Mucosa of stomach (tissue), 1 donor: ENCODE measurements around the gene SORCS2.

Source experiments
- H3K27me3 ChIP-seq: one replicate; pipeline ENCODE4 v1.7.0; 2013; ENCODE audit warnings: mild to moderate bottlenecking, low read length; ENCODE audit not compliant: control insufficient read depth, insufficient read depth
- H3K36me3 ChIP-seq: one replicate; pipeline ENCODE4 v1.7.0; 2013; ENCODE audit warnings: low read length; ENCODE audit not compliant: control insufficient read depth, insufficient read depth
- H3K4me1 ChIP-seq: one replicate; pipeline ENCODE4 v1.7.0; 2013; ENCODE audit warnings: mild to moderate bottlenecking, low read length; ENCODE audit not compliant: control insufficient read depth, insufficient read depth
- H3K4me3 ChIP-seq: one replicate; pipeline ENCODE4 v1.7.0; 2013; ENCODE audit warnings: low read length
- H3K9ac ChIP-seq: one replicate; pipeline ENCODE4 v1.7.0; 2013; ENCODE audit warnings: mild to moderate bottlenecking, low read length, moderate library complexity
- H3K9me3 ChIP-seq: one replicate; pipeline ENCODE4 v1.7.0; 2013; ENCODE audit warnings: mild to moderate bottlenecking, low read length, moderate library complexity; ENCODE audit not compliant: control insufficient read depth
- donor health status: Pancreatic carcinoma.

SORCS2 gene

GRCh38 chr4:7736436-7737267 lies 544.3 kb downstream of the SORCS2 start:
- Histone ChIP-seq H3K27me3 (peaks cover 4% of the 10 kb centered on the region), H3K9ac (no peak overlapping the region), H3K36me3 (no peaks in the 10 kb centered on the region), H3K4me1 (no peaks in the 10 kb centered on the region), H3K4me3 (no peak overlapping the region), H3K9me3 (no peaks in the 10 kb centered on the region)

DNA sequence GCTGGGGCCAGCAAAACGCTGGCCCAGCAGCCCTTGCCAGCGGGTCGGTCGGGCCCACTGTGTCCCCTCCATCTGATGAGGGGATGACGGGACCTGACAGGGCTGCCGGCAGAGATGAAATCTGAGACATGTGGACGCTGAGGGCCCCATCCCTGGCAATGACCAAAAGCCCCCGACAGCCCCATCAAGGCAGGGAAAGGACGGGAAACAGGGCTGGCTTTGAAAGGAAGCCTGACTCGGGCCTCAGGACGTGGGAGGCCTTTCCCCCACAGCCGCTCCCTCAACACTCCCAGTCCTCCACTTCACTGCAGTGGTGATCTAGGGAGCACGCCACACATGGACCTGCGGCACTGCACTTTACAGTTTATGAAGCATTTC lies 544.9 kb downstream of the SORCS2 start:
- peaks cover 4% of the 10 kb centered on the region for H3K27me3 ChIP-seq
- no peak overlapping the region for H3K9ac ChIP-seq
- H3K36me3 ChIP-seq = no peaks in the 10 kb centered on the region
- no peak overlapping the region for H3K4me3 ChIP-seq
- H3K4me1 ChIP-seq = no peaks in the 10 kb centered on the region
- H3K9me3 ChIP-seq = no peaks in the 10 kb centered on the region

DNA sequence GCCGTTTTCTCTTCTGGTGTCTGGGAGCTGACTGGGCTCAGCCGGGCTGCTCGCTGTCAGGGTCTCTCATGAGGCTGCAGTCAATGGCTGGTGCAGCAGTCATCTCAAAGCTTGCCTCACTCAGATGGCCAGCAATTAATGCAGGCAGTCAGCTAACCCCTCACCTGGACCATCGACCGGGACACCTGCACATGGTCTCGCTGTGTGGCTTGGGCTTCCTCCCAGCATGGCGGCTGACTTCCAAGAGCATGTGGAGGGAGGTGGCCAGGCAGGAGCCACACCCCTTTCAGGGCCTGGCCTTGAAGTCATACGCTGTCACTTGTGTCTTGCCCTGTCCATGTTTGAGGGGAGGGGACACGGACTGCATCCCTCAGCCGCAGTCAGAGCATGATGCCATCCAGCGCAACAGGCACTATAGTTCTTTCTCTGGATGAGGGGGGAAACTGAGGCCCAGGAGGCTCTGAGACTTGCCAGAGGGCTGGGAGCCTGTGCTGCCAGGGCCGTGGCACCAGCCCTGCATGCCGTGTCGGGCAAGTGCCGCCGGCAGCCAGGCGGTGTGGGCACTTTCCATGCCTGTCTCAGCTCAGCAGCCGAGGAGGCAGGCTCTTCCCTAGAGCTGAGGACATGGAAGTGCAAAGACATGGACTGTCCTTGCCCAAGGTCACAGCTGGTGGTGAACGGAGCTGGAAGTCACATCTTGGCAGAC lies 545.6 kb downstream of the SORCS2 start:
- Histone ChIP-seq H3K9ac (no peak overlapping the region), H3K36me3 (no peaks in the 10 kb centered on the region), H3K4me3 (no peak overlapping the region), H3K9me3 (no peaks in the 10 kb centered on the region), H3K27me3 (peaks cover 4% of the 10 kb centered on the region), H3K4me1 (no peaks in the 10 kb centered on the region)

- H3K9ac ChIP-seq = no peak overlapping the region
- H3K4me1 ChIP-seq = no peaks in the 10 kb centered on the region
- no peak overlapping the region for H3K4me3 ChIP-seq
- H3K36me3 ChIP-seq = no peaks in the 10 kb centered on the region
- peaks cover 4% of the 10 kb centered on the region for H3K27me3 ChIP-seq
- H3K9me3 ChIP-seq = no peaks in the 10 kb centered on the region
Measured at GRCh38 chr4:7738458-7739076, 546.2 kb downstream of the SORCS2 start.

DNA sequence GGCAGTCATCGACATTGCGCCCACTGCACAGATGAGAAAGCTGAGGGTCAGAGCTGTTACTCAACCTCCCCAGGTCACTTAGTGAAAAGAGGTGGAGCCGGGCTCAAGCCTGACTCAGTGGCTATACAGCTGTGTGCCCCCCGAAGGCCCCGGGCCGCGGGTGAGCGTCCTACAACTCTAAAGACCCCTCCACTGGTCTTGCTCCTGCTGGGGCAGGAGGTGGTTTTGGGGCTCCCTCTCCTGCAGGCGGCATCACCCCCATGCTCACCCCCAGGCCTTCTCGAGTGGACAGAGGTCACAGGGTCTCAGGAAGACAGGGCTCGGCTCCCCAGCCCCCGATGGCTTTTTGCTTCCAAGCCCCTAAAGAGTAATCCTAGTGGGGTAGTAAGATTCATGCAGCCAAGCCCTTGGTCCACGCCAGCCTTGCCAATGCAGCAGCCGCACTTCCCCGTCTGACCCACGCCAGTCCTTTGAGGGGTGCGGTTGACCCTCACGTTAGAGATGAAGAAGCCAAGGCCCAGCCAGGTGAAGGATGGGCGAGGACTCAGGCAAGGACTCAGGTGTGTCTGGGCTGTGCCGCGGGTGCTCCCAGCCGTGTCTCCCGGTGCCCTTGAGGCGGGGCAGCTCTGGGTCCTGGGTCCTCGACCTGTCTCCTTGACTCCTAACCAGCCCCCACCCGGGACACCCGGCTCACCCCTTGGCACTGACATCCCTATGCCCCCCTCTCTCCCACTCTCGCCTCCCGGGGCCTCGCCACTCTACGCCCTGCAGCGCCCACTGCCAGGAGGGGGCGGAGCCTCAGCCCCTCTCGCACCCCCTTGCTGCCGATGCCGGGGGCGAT lies 547.0 kb downstream of the SORCS2 start:
- Histone ChIP-seq H3K9ac (no peak overlapping the region), H3K4me1 (no peaks in the 10 kb centered on the region), H3K9me3 (no peaks in the 10 kb centered on the region), H3K36me3 (no peaks in the 10 kb centered on the region), H3K4me3 (no peak overlapping the region), H3K27me3 (peaks cover 4% of the 10 kb centered on the region)

- no peak overlapping the region for H3K9ac ChIP-seq
- no peak overlapping the region for H3K4me3 ChIP-seq
- H3K27me3 ChIP-seq = no peaks in the 10 kb centered on the region
- H3K4me1 ChIP-seq = no peaks in the 10 kb centered on the region
- H3K36me3 ChIP-seq = no peaks in the 10 kb centered on the region
- no peaks in the 10 kb centered on the region for H3K9me3 ChIP-seq
Measured at GRCh38 chr4:7739918-7740865, 547.9 kb downstream of the SORCS2 start.

DNA sequence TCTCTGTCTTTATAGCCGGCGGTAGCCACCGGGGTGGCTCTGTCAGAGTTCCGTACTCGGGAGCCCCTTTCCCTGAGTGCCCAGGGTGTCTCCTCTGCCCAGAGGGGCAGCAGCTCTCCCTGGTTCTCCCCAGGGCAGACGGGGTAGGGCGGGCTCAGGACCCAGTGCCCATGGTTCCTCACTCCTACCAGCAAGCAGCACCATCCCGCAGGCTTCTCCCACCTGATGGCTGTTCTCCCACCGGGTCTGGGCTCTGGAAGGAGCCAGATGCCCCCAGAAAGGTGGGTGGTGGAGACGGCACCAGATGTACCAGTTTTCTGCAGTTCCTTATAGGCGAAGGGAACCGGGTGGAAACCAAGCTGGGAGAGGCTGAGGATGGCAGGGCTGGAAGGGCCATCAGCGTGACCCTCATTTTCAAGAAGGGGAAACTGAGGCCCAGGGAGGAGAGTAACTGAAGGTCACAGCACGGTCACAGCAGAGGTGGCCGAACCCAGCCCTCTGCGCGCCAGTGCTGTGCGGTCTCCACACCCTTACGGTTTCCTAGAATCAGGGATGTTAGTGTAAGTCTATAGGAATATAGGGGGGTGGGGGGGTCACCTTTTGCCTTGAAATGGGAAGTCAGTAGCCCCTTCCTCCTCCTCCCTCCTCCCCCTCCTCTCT lies 548.7 kb downstream of the SORCS2 start:
- H3K4me1 ChIP-seq = no peaks in the 10 kb centered on the region
- H3K27me3 ChIP-seq = no peaks in the 10 kb centered on the region
- H3K9ac ChIP-seq = no peak overlapping the region
- H3K36me3 ChIP-seq = no peaks in the 10 kb centered on the region
- H3K9me3 ChIP-seq = no peaks in the 10 kb centered on the region
- H3K4me3 ChIP-seq = no peak overlapping the region

GRCh38 chr4:7741946-7742806 lies 549.8 kb downstream of the SORCS2 start:
- H3K36me3 ChIP-seq = no peaks in the 10 kb centered on the region
- H3K9ac ChIP-seq = no peak overlapping the region
- no peaks in the 10 kb centered on the region for H3K27me3 ChIP-seq
- no peaks in the 10 kb centered on the region for H3K9me3 ChIP-seq
- H3K4me3 ChIP-seq = no peak overlapping the region
- no peaks in the 10 kb centered on the region for H3K4me1 ChIP-seq

GRCh38 chr4:7742807-7743280 lies 550.5 kb downstream of the SORCS2 start:
- no peaks in the 10 kb centered on the region for H3K27me3 ChIP-seq
- no peak overlapping the region for H3K9ac ChIP-seq
- no peaks in the 10 kb centered on the region for H3K36me3 ChIP-seq
- no peaks in the 10 kb centered on the region for H3K4me1 ChIP-seq
- H3K4me3 ChIP-seq = no peak overlapping the region
- no peaks in the 10 kb centered on the region for H3K9me3 ChIP-seq

DNA sequence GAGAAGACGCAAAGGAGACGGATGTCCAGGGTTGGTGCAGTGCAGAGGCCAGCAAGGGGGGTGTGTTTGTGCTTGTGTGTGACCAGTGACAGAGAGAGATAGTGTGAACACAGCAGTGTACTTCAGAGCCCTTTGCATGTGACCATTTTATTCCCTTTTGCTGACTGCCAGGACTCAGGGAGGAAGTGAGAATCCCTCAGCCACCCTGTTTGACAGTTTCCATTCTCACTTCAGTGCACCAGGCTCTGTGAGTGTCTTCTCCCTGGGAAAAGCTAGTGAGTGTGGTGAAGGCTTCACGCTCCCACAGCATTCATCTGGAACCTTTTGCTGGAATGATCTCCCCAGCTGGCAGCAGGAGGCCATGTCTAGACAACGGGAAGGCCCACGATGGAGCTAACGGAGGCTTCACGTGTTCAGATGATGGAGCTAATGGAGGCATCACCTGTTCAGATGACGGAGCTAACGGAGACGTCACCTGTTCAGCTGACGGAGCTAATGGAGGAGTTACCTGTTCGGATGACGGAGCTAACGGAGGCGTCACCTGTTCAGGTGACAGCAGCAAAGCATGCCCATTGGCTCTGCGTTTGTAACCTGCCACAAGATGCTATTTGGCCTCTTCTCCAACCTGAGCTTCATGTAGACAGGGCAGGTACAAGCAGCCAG lies 551.9 kb downstream of the SORCS2 start:
- H3K36me3 ChIP-seq = no peaks in the 10 kb centered on the region
- H3K4me3 ChIP-seq = no peak overlapping the region
- H3K9ac ChIP-seq = no peak overlapping the region
- no peaks in the 10 kb centered on the region for H3K4me1 ChIP-seq
- H3K9me3 ChIP-seq = no peaks in the 10 kb centered on the region
- no peaks in the 10 kb centered on the region for H3K27me3 ChIP-seq
